ENCODE measurements around the gene NFATC3. TPM values are rescaled to one million over a fixed set of nuclear protein-coding genes. Genes with fewer than 3 reads are reported as not detected.

The NFATC3 gene
- total and polyA plus RNA-seq, 2 of the 8 experiments (the other 6 are each of a cell fraction or from before 2014, with no cell fraction given) = 17.6 to 34.5 TPM

DNA sequence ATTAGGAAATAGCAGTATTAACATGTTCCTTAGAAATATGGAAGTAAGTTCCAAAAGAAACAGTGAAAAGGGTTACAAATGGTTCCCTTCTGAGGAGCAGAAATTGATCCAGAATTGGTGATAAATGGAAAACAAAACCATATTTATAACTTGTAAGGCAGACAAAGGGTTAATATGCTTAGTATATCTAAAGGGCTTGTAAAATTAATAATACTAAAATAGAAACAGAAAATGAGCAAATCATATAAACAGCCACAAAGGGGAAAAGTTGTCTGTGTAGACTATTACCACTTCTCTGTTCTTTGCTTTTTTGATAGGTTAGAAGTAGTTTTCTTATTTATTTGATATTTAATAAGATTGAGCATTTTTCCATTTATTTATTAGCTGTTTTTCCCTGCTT, 64.4 kb downstream of the NFATC3 start:
- Histone ChIP-seq H3K4me3 (ENCODE audit: extremely low read depth in 1 of 4, insufficient read depth in 2 of 4, low read depth in 3 of 4, low read length in 4 of 4) (no peak overlapping the region), H3K9ac (replicated peaks in 1 of 4; ENCODE audit: extremely low read depth in 1 of 4, low read depth in 3 of 4, low read length in 3 of 4) (no peak overlapping the region), H2AFZ (ENCODE audit: low read length) (no peak overlapping the region), H3K14ac (ENCODE audit: insufficient read length) (no peak overlapping the region), H3K56ac (replicated peaks; ENCODE audit: insufficient read length, low read depth, low read length) (no peak overlapping the region), H3K36me3 (ENCODE audit: control insufficient read depth in 2 of 4, insufficient read depth in 4 of 4, low read length in 3 of 4) (no peaks in the 10 kb centered on the region), H3K23me2 (ENCODE audit: low read depth, low read length) (no peaks in the 10 kb centered on the region), H3K79me2 (ENCODE audit: control insufficient read depth in 1 of 2, insufficient read depth in 2 of 2, low read length in 2 of 2) (no peaks in the 10 kb centered on the region; a peak in 1 of 4 replicates), H3K9me3 (ENCODE audit: insufficient read depth in 2 of 2, low read depth in 1 of 2, low read length in 1 of 2) (no peaks in the 10 kb centered on the region), H4K8ac (ENCODE audit: extremely low read depth, insufficient read depth, low read length) (no peak overlapping the region), H2BK15ac (ENCODE audit: low read length) (no peak overlapping the region), H2BK5ac (ENCODE audit: low read depth, low read length) (no peak overlapping the region), H2AK5ac (ENCODE audit: low read depth, low read length) (no peak overlapping the region), H2BK120ac (replicated peaks; ENCODE audit: low read depth, low read length) (no peak overlapping the region), H3K4ac (replicated peaks; ENCODE audit: insufficient read length, low read depth, low read length) (no peak overlapping the region), H4K5ac (ENCODE audit: insufficient read length, low read depth, low read length) (no peak overlapping the region), H3K18ac (ENCODE audit: extremely low read depth, low read length) (no peak overlapping the region), H3K79me1 (ENCODE audit: low read depth, low read length) (no peaks in the 10 kb centered on the region), H2BK20ac (ENCODE audit: low read length) (no peak overlapping the region), H3K4me1 (replicated peaks in 1 of 4; ENCODE audit: control insufficient read depth in 3 of 4, insufficient read depth in 4 of 4, low read length in 3 of 4) (no peaks in the 10 kb centered on the region), H4K91ac (replicated peaks; ENCODE audit: insufficient read length, low read length) (no peak overlapping the region), H3K27me3 (replicated peaks in 1 of 4; ENCODE audit: control insufficient read depth in 3 of 4, extremely low read depth in 1 of 4, insufficient read depth in 3 of 4, low read length in 3 of 4) (no peaks in the 10 kb centered on the region), H3K27ac (ENCODE audit: low read depth, low read length) (no peak overlapping the region), H3K4me2 (ENCODE audit: insufficient read depth in 1 of 2, low read depth in 2 of 2, low read length in 2 of 2) (no peak overlapping the region), H4K20me1 (replicated peaks in 1 of 2; ENCODE audit: control insufficient read depth in 1 of 2, insufficient read depth in 2 of 2, low read length in 2 of 2) (peaks cover 0 to under 1% of the 10 kb centered on the region in 2 experiments), H2BK12ac (ENCODE audit: low read depth, low read length) (no peak overlapping the region), H3K23ac (ENCODE audit: insufficient read length) (no peak overlapping the region)
- CTCF ChIA-PET (ENCODE audit: partially characterized antibody) = interaction anchor here (0.7 to 0.8 kb wide), 2 partner anchors 25 to 87 kb away, joined by 3 read pairs; no protein-coding TSS in a partner anchor
- TF ChIP-seq JUN (IDR thresholded peaks at IDR 0.05; ENCODE audit: low read depth, low read length) (no peak), EP300 (IDR thresholded peaks at IDR 0.05; ENCODE audit: borderline replicate concordance in 1 of 2, low read depth in 2 of 2, low read length in 2 of 2) (no peak), HDAC6 (IDR thresholded peaks at IDR 0.05; ENCODE audit: low read depth, low read length) (no peak), PHF8 (conservative IDR thresholded peaks at IDR 0.05; ENCODE audit: low read depth, low read length) (no peak), BACH1 (IDR thresholded peaks at IDR 0.05; ENCODE audit: low read length) (no peak), SAP30 (IDR thresholded peaks at IDR 0.05; ENCODE audit: insufficient read depth, insufficient replicate concordance, low read length) (no peak)
- FAIRE-seq (no peak), DNase-seq (ENCODE audit: low read depth in 1 of 2, low spot score in 2 of 2) (no peak)
- POLR2A ChIA-PET (ENCODE audit: partially characterized antibody) = interaction anchor here (0.6 kb wide), 1 partner anchor 81 kb away, joined by 3 read pairs; no protein-coding TSS in a partner anchor

Data from H1 (cell line).